Neural progenitor cell (in vitro differentiated cells): ENCODE results near the gene RSPH4A. TPM values are rescaled to one million over a fixed set of nuclear protein-coding genes. Genes with fewer than 3 reads are reported as not detected.

Source experiments
- DNase-seq: peaks from one replicate; pipeline ENCODE4 v3.0.0-alpha.2; 2016; ENCODE audit warnings: low spot score
- H2AFZ ChIP-seq: fragments of 200-600 bp; sonication (generic); replicated peaks from 2 replicates; pipeline ENCODE4 v1.6.1; 2016; ENCODE audit warnings: antibody characterized with exemption
- H3F3A ChIP-seq: fragments of 200-600 bp; sonication (generic); 2 replicates; pipeline ENCODE4 v1.6.1; 2016; ENCODE audit warnings: antibody characterized with exemption, low read depth
- H3K27ac ChIP-seq: fragments of 200-600 bp; sonication (generic); 2 replicates; pipeline ENCODE4 v1.5.1; 2016; ENCODE audit warnings: mild to moderate bottlenecking
- H3K27me3 ChIP-seq: fragments of 200-600 bp; sonication (generic); 2 replicates; pipeline ENCODE4 v1.6.1; 2016; ENCODE audit warnings: mild to moderate bottlenecking, moderate library complexity
- H3K36me3 ChIP-seq: fragments of 200-600 bp; sonication (generic); 2 replicates; pipeline ENCODE4 v1.5.1; 2016
- H3K4me1 ChIP-seq: fragments of 200-600 bp; sonication (generic); 2 replicates; pipeline ENCODE4 v1.6.1; 2016; ENCODE audit warnings: mixed run types
- H3K4me2 ChIP-seq: fragments of 200-600 bp; sonication (generic); 2 replicates; pipeline ENCODE4 v1.6.1; 2016
- H3K4me3 ChIP-seq: fragments of 200-600 bp; sonication (generic); 2 replicates; pipeline ENCODE4 v1.5.1; 2016
- H3K79me2 ChIP-seq: fragments of 200-600 bp; sonication (generic); 2 replicates; pipeline ENCODE4 v1.6.1; 2016; ENCODE audit warnings: low read depth
- H3K9ac ChIP-seq: fragments of 200-600 bp; sonication (generic); 2 replicates; pipeline ENCODE4 v1.6.1; 2016
- H3K9me3 ChIP-seq: fragments of 200-600 bp; sonication (generic); 2 replicates; pipeline ENCODE4 v1.5.1; 2016; ENCODE audit warnings: low read depth
- H4K20me1 ChIP-seq: fragments of 200-600 bp; sonication (generic); 2 replicates; pipeline ENCODE4 v1.6.1; 2016; ENCODE audit warnings: low read depth
- H3K27ac Mint-ChIP-seq: 3 replicates; pipeline ENCODE4 v1.8.0; 2021; ENCODE audit warnings: mixed read lengths
- H3K27me3 Mint-ChIP-seq: 2 replicates; pipeline ENCODE4 v1.8.0; 2022; ENCODE audit warnings: low read depth, mild to moderate bottlenecking, inconsistent platforms, moderate library complexity, mixed read lengths; ENCODE audit not compliant: insufficient read depth
- H3K36me3 Mint-ChIP-seq: 3 replicates; pipeline ENCODE4 v1.8.0; 2021; ENCODE audit warnings: mixed read lengths
- H3K4me1 Mint-ChIP-seq: 3 replicates; pipeline ENCODE4 v1.8.0; 2021; ENCODE audit warnings: mixed read lengths
- H3K4me3 Mint-ChIP-seq: 3 replicates; pipeline ENCODE4 v1.8.0; 2021; ENCODE audit warnings: mild to moderate bottlenecking, moderate library complexity, mixed read lengths
- H3K9me3 Mint-ChIP-seq: 3 replicates; pipeline ENCODE4 v1.8.0; 2020; ENCODE audit warnings: mixed read lengths
- CTCF ChIP-seq: fragments of 200-600 bp; sonication (generic); IDR thresholded peaks from 2 replicates; pipeline ENCODE4 v1.5.1; 2017; ENCODE audit warnings: antibody characterized with exemption, mild to moderate bottlenecking
- EZH2 ChIP-seq: fragments of 200-600 bp; sonication (generic); IDR thresholded peaks from 2 replicates; pipeline ENCODE4 v1.6.1; 2017; ENCODE audit warnings: antibody characterized with exemption, mild to moderate bottlenecking, moderate library complexity
- EZH2phosphoT487 ChIP-seq: fragments of 200-600 bp; sonication (generic); IDR thresholded peaks from 2 replicates; pipeline ENCODE4 v1.6.1; 2017; ENCODE audit warnings: antibody characterized with exemption
- total RNA-seq: library from RNA; depleted of rRNA; stranded (reverse); fragments of >200 nt; gene quantifications from 2 replicates; pipeline ENCODE4 v1.2.3, GENCODE V29; 2015; ENCODE audit warnings: low replicate concordance

Gene RSPH4A
- total RNA-seq, 1 donor from 2014 or later = 0.69 TPM

- Histone ChIP-seq H3K36me3 (no peaks in the 10 kb centered on the region), H3K79me2 (no peaks in the 10 kb centered on the region), H3K27me3 (no peaks in the 10 kb centered on the region), H3K9me3 (no peaks in the 10 kb centered on the region), H4K20me1 (no peaks in the 10 kb centered on the region), H3K4me3 (no peak overlapping the region), H3K9ac (no peak overlapping the region), H3K27ac (no peak overlapping the region), H3F3A (no peaks in the 10 kb centered on the region), H3K4me2 (no peak overlapping the region), H2AFZ (no peak overlapping the region), H3K4me1 (no peaks in the 10 kb centered on the region)
- no peaks in the 10 kb centered on the region for H3K27me3 Mint-ChIP-seq
- H3K4me1 Mint-ChIP-seq = peaks cover 3% of the 10 kb centered on the region
- no peak overlapping the region for H3K27ac Mint-ChIP-seq
- DNase-seq = no peak
- no peak for TF ChIP-seq EZH2phosphoT487
- no peak for TF ChIP-seq CTCF
- TF ChIP-seq EZH2 = no peak
- no peaks in the 10 kb centered on the region for H3K9me3 Mint-ChIP-seq
- peaks cover 4% of the 10 kb centered on the region for H3K36me3 Mint-ChIP-seq
- no peak overlapping the region for H3K4me3 Mint-ChIP-seq
These were observed 9.6 kb downstream of the RSPH4A start for GRCh38 chr6:116625872-116626271.

GRCh38 chr6:116629563-116629981, 13.3 kb downstream of the RSPH4A start:
- H3F3A ChIP-seq = no peaks in the 10 kb centered on the region
- no peak overlapping the region for H3K4me2 ChIP-seq
- peaks cover 8% of the 10 kb centered on the region for H3K36me3 Mint-ChIP-seq
- H3K9ac ChIP-seq = no peak overlapping the region
- H3K27me3 Mint-ChIP-seq = no peaks in the 10 kb centered on the region
- H3K9me3 Mint-ChIP-seq = no peaks in the 10 kb centered on the region
- H3K27ac ChIP-seq = no peak overlapping the region
- H2AFZ ChIP-seq = no peak overlapping the region
- no peaks in the 10 kb centered on the region for H3K27me3 ChIP-seq
- H3K4me1 ChIP-seq = no peaks in the 10 kb centered on the region
- H3K79me2 ChIP-seq = no peaks in the 10 kb centered on the region
- no peak overlapping the region for H3K4me3 Mint-ChIP-seq
- no peaks in the 10 kb centered on the region for H3K9me3 ChIP-seq
- TF ChIP-seq EZH2phosphoT487 = no peak
- no peak for TF ChIP-seq EZH2
- no peak for DNase-seq
- no peaks in the 10 kb centered on the region for H4K20me1 ChIP-seq
- H3K36me3 ChIP-seq = no peaks in the 10 kb centered on the region
- no peak overlapping the region for H3K27ac Mint-ChIP-seq
- no peaks in the 10 kb centered on the region for H3K4me1 Mint-ChIP-seq
- no peak overlapping the region for H3K4me3 ChIP-seq

GRCh38 chr6:116631379-116631990, 15.2 kb downstream of the RSPH4A start:
- Mint-ChIP-seq H3K27ac (no peak overlapping the region), H3K4me1 (no peaks in the 10 kb centered on the region), H3K27me3 (no peaks in the 10 kb centered on the region), H3K36me3 (peaks cover 8% of the 10 kb centered on the region), H3K4me3 (no peak overlapping the region), H3K9me3 (no peaks in the 10 kb centered on the region)
- H3K4me3 ChIP-seq = no peak overlapping the region
- H3F3A ChIP-seq = no peaks in the 10 kb centered on the region
- no peaks in the 10 kb centered on the region for H3K27me3 ChIP-seq
- H3K4me1 ChIP-seq = no peaks in the 10 kb centered on the region
- H3K9me3 ChIP-seq = no peaks in the 10 kb centered on the region
- no peak for TF ChIP-seq EZH2
- no peak for TF ChIP-seq EZH2phosphoT487
- no peak for TF ChIP-seq CTCF
- no peak overlapping the region for H3K27ac ChIP-seq
- peaks cover 7% of the 10 kb centered on the region for H3K36me3 ChIP-seq
- H3K4me2 ChIP-seq = no peak overlapping the region
- H3K9ac ChIP-seq = no peak overlapping the region
- H4K20me1 ChIP-seq = no peaks in the 10 kb centered on the region
- H2AFZ ChIP-seq = no peak overlapping the region
- H3K79me2 ChIP-seq = no peaks in the 10 kb centered on the region
- peak; percentile 1 for DNase-seq

- peak; percentile 44 for TF ChIP-seq CTCF
- TF ChIP-seq EZH2 = no peak
- Mint-ChIP-seq H3K36me3 (peaks cover 11% of the 10 kb centered on the region), H3K27me3 (no peaks in the 10 kb centered on the region), H3K9me3 (no peaks in the 10 kb centered on the region), H3K27ac (no peak overlapping the region), H3K4me3 (no peak overlapping the region), H3K4me1 (no peaks in the 10 kb centered on the region)
- peak; percentile 37 for DNase-seq
- Histone ChIP-seq H3K4me1 (no peaks in the 10 kb centered on the region), H3K27ac (no peak overlapping the region), H2AFZ (no peak overlapping the region), H4K20me1 (no peaks in the 10 kb centered on the region), H3K27me3 (no peaks in the 10 kb centered on the region), H3K4me2 (no peak overlapping the region), H3F3A (no peaks in the 10 kb centered on the region), H3K4me3 (no peak overlapping the region), H3K9me3 (no peaks in the 10 kb centered on the region), H3K36me3 (peaks cover 7% of the 10 kb centered on the region), H3K9ac (no peak overlapping the region), H3K79me2 (no peaks in the 10 kb centered on the region)
These were observed 17.4 kb downstream of the RSPH4A start for GRCh38 chr6:116633685-116634084.
